ENCODE measurements around the gene SDF2L1. TPM values are rescaled to one million over a fixed set of nuclear protein-coding genes. Genes with fewer than 3 reads are reported as not detected.

Gene SDF2L1
- total and polyA plus RNA-seq, 2 of the 13 experiments (the other 11 are each of a cell fraction or from before 2014, with no cell fraction given), result 18.0 to 57.4 TPM

- Histone ChIP-seq H3K79me2 (ENCODE audit: insufficient read depth, low read length) (peaks cover 76% of the 10 kb centered on the region), H3K9ac (ENCODE audit: insufficient read depth, low read depth, low read length) (no peak overlapping the region), H3K27me3 (ENCODE audit: control insufficient read depth in 1 of 2, insufficient read depth in 2 of 2, low read length in 2 of 2) (no peaks in the 10 kb centered on the region), H3K36me3 (replicated peaks in 1 of 2; ENCODE audit: control insufficient read depth in 1 of 2, insufficient read depth in 2 of 2, low read length in 2 of 2) (peaks cover 9 to 41% of the 10 kb centered on the region in 2 experiments; a peak in 4 of 5 replicates), H4K20me1 (ENCODE audit: insufficient read depth, low read length) (peaks cover 19% of the 10 kb centered on the region), H3K9me3 (ENCODE audit: low read length) (no peaks in the 10 kb centered on the region), H3K4me1 (ENCODE audit: insufficient read depth, low read length) (no peaks in the 10 kb centered on the region), H3K27ac (ENCODE audit: extremely low read length, insufficient read depth, low read length) (no peak overlapping the region), H2AFZ (ENCODE audit: low read length) (no peak overlapping the region), H3K4me2 (ENCODE audit: low read depth, low read length) (no peak overlapping the region), H3K4me3 (replicated peaks in 1 of 3; ENCODE audit: insufficient read depth in 1 of 3, low read depth in 2 of 3, low read length in 3 of 3) (no peak overlapping the region)
- ATAC-seq, result no peak
- ChIA-PET CTCF (ENCODE audit: low intra/inter-chr PET ratio, low total read pairs) (no interaction called here), POLR2A (no interaction called here)
- no peak for DNase-seq (ENCODE audit: low spot score)
- intact Hi-C loops (cut with micrococcal nuclease; ENCODE audit: unreplicated experiment) (no loop called here), in situ Hi-C loops (cut with HindIII; ENCODE audit: extremely low pct_ligation_motif_present, low pct_unique_long_range_greater_than_20kb) (no loop called here)
- 97% methylated on average over 9 of the region's 9 CpGs for WGBS (ENCODE audit: low lambda C conversion rate)
- FAIRE-seq, result no peak
- BruUV-seq (replicated peaks), result no TSS peak
- TF ChIP-seq PRDM4 (CRISPR knock-in tag; IDR thresholded peaks at IDR 0.05; ENCODE audit: borderline replicate concordance), result no peak
- no peak for TF ChIP-seq MED8 (CRISPR knock-in tag; IDR thresholded peaks at IDR 0.05; ENCODE audit: insufficient replicate concordance)
- no peak for TF ChIP-seq JARID2 (CRISPR knock-in tag; IDR thresholded peaks at IDR 0.05; ENCODE audit: insufficient replicate concordance)
- TF ChIP-seq ZNF333 (CRISPR knock-in tag; IDR thresholded peaks at IDR 0.05; ENCODE audit: borderline replicate concordance), result no peak
- TF ChIP-seq NPAS2 (CRISPR knock-in tag; IDR thresholded peaks at IDR 0.05; ENCODE audit: borderline replicate concordance), result no peak
- TF ChIP-seq ZKSCAN1 (IDR thresholded peaks at IDR 0.05; ENCODE audit: low read length), result no peak
- no peak for TF ChIP-seq FOXP1 (IDR thresholded peaks at IDR 0.05)
- TF ChIP-seq FOXP1 (CRISPR knock-in tag; IDR thresholded peaks at IDR 0.05), result no peak
- no peak for TF ChIP-seq ZFP37 (CRISPR knock-in tag; IDR thresholded peaks at IDR 0.05; ENCODE audit: borderline replicate concordance)
- TF ChIP-seq NFE2L2 (IDR thresholded peaks at IDR 0.05; ENCODE audit: low read length), result no peak
- TF ChIP-seq ATF3 (CRISPR knock-in tag; IDR thresholded peaks at IDR 0.05), result no peak
- TF ChIP-seq SNRNP70 (IDR thresholded peaks at IDR 0.05; ENCODE audit: low read depth, low read length), result no peak
- no peak for TF ChIP-seq MXD3 (CRISPR knock-in tag; IDR thresholded peaks at IDR 0.05)
- TF ChIP-seq SIX4 (CRISPR knock-in tag; IDR thresholded peaks at IDR 0.05), result no peak
- no peak for TF ChIP-seq HOXA5 (CRISPR knock-in tag; IDR thresholded peaks at IDR 0.05)
- no peak for TF ChIP-seq ZBTB2 (CRISPR knock-in tag; IDR thresholded peaks at IDR 0.05; ENCODE audit: low read depth)
- TF ChIP-seq AGO2 (optimal IDR thresholded peaks at IDR 0.05; ENCODE audit: low read depth, low read length), result no peak
- no peak for TF ChIP-seq RBM39 (IDR thresholded peaks at IDR 0.05; ENCODE audit: low read depth, low read length, poor library complexity, severe bottlenecking)
- TF ChIP-seq TGIF2 (CRISPR knock-in tag; IDR thresholded peaks at IDR 0.05), result no peak
- no peak for TF ChIP-seq PATZ1 (CRISPR knock-in tag; IDR thresholded peaks at IDR 0.05)
Measured at GRCh38 chr22:21603973-21604372, 38.1 kb upstream of the SDF2L1 start.
